Cardiac muscle cell (in vitro differentiated cells and primary cell): ENCODE results near the gene CADM1. TPM values are rescaled to one million over a fixed set of nuclear protein-coding genes. Genes with fewer than 3 reads are reported as not detected.

ENCODE experiments used
- DNase-seq, 2 donors: peaks; one replicate each; pipeline versions ENCODE4 v3.0.0 to v3.0.0-alpha.2; 2010 to 2017; ENCODE audit warnings: low read depth in 1 of 2, low spot score in 1 of 2
- H3K27ac ChIP-seq: fragments of 200-600 bp; sonication (generic); 2 replicates; pipeline ENCODE4 v1.5.1; 2016
- H3K27me3 ChIP-seq: fragments of 200-600 bp; sonication (generic); 2 replicates; pipeline ENCODE4 v1.6.0; 2016; ENCODE audit warnings: control low read depth
- H3K36me3 ChIP-seq: fragments of 200-600 bp; sonication (generic); 2 replicates; pipeline ENCODE4 v1.5.1; 2016; ENCODE audit warnings: control low read depth
- H3K4me1 ChIP-seq: fragments of 200-600 bp; sonication (generic); 2 replicates; pipeline ENCODE4 v1.8.1; 2017; ENCODE audit warnings: low read depth, mild to moderate bottlenecking, mixed run types
- H3K4me3 ChIP-seq: fragments of 200-600 bp; sonication (generic); 2 replicates; pipeline ENCODE4 v1.5.1; 2016; ENCODE audit warnings: mild to moderate bottlenecking
- H3K9me3 ChIP-seq: fragments of 200-600 bp; sonication (generic); 2 replicates; pipeline ENCODE4 v1.5.1; 2017; ENCODE audit warnings: low read depth, mild to moderate bottlenecking, control low read depth
- CTCF ChIP-seq: IDR thresholded peaks from 2 replicates; pipeline ENCODE4 v1.5.1; 2012; ENCODE audit warnings: low read depth, mild to moderate bottlenecking, low read length
- polyA plus RNA-seq: library from polyadenylated mRNA; unstranded; fragments of >200 nt; fragmentation: Nextera tagmentation; extraction: Ambion mirVana; gene quantifications from 2 replicates; pipeline ENCODE4 v1.2.1, GENCODE V29; 2016
- total RNA-seq: library from RNA; depleted of rRNA; stranded (reverse); fragments of >200 nt; gene quantifications from 2 replicates; pipeline ENCODE4 v1.2.3, GENCODE V29; 2016

The CADM1 gene
- total and polyA plus RNA-seq, 2 experiments from 2014 or later: 113 to 149 TPM

DNA sequence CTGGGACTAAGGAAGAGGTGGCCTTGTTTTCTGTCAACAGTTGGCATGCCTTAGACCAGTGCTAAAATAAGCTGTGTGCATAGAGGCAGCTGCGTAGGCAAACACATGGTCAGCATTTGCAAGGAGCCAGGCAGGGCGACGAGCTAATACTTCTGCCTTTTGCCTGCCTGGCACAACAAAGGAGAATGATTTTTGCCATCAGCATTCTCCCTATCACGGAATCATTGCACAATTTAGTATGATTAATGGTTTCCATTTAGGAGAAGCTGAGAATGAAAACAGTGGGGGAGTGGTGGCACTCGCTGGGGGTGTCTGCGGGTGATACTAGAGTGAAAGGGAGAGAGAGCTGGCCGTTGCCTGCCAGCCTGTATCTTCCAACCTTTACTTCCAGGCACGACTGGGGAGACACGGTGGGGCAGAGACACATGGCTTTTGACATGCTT is 336.0 kb downstream of the CADM1 start:
- Histone ChIP-seq H3K4me3 (no peak overlapping the region), H3K27ac (no peak overlapping the region), H3K4me1 (peaks cover 3% of the 10 kb centered on the region), H3K9me3 (no peaks in the 10 kb centered on the region), H3K36me3 (no peaks in the 10 kb centered on the region), H3K27me3 (no peaks in the 10 kb centered on the region)
- TF ChIP-seq CTCF: no peak
- no peak for DNase-seq

DNA sequence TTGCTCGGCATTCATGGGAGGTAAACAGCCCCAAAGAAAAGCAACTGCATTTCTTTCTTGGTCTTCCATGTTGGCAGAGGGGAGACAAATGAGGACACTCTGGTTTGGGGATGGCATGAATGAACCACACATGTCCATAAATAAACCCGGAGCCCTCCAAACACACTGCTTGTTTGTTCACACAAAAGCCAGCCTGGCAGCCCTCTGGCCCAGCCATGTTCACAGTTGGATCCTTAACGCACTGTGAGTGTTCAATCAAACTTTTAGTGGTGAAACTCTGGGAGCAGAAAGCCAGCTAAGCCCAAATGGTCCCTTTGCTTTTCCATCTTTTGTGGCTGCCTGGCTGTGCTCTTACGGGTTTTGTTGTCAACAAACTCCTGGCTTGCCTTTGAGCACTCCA is 336.8 kb downstream of the CADM1 start:
- H3K27ac ChIP-seq: no peak overlapping the region
- H3K36me3 ChIP-seq: no peaks in the 10 kb centered on the region
- no peak overlapping the region for H3K4me3 ChIP-seq
- no peaks in the 10 kb centered on the region for H3K9me3 ChIP-seq
- DNase-seq: no peak
- no peaks in the 10 kb centered on the region for H3K27me3 ChIP-seq
- no peak for TF ChIP-seq CTCF
- peaks cover 3% of the 10 kb centered on the region for H3K4me1 ChIP-seq

DNA sequence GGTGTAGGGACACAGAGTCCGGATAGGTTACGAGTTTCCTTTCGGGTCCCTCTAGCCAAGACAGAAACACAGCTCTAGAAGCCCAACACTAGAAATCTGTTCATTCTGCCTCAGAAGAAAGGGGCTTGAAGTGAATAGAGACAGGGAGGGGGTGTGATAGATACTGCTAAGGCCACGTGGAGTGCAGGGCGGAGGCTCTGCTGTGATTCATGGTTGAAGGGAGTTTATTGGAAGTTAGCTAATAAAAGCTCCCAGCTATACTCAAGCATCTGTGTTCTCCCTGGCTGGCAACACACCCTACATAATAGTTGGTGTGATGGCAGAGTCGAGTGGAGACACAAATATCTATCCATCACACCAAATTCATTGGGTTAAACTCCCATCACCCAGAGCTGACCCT is 337.4 kb downstream of the CADM1 start:
- DNase-seq: no peak
- H3K27ac ChIP-seq: no peak overlapping the region
- peaks cover 3% of the 10 kb centered on the region for H3K4me1 ChIP-seq

DNA sequence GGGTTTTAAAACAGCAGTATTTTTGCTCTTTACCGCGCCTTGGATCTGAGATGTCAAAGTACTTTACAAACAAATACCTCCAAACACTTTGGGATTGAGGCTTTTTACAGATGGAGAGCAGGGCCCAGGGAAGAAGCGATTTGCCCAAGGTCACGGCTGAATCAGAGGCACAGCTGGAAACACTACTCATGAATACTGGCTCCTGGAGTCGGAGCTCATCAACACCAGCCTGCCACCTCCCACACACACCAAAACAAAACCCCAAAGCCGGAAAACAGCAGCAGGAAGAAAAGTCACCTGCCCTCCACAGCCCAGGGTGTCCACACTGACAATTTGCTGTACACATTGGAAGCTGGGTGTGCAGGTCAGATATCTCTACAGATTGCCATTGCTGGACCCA is 339.4 kb downstream of the CADM1 start:
- Histone ChIP-seq H3K9me3 (no peaks in the 10 kb centered on the region), H3K27ac (no peak overlapping the region), H3K36me3 (no peaks in the 10 kb centered on the region), H3K27me3 (no peaks in the 10 kb centered on the region), H3K4me3 (no peak overlapping the region), H3K4me1 (peaks cover 3% of the 10 kb centered on the region)
- TF ChIP-seq CTCF: no peak
- no peak for DNase-seq

More for the DNA sequence above, 337.4 kb downstream of the CADM1 start:
- Histone ChIP-seq H3K27me3 (no peaks in the 10 kb centered on the region), H3K4me3 (no peak overlapping the region), H3K36me3 (no peaks in the 10 kb centered on the region), H3K9me3 (no peaks in the 10 kb centered on the region)
- no peak for TF ChIP-seq CTCF

DNA sequence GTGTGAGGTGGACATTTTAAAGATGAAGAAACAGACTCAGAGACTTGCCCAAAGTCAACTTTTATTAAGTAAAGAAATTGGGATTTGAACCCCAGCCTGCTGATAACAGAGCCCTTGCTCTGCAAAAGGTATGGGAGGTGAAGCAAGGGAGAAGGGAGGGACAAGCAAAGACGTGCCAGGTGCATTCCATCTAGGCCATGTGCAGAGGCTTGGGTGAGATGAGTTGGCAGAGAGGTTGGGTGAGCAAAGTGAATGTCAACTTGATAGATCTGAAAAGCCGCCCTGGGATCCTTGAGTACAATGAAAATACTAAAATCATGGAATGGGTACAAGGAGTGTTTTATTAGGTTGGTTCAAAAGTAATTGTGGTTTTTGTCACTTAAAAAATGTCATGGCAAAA is 341.3 kb downstream of the CADM1 start:
- peaks cover 3% of the 10 kb centered on the region for H3K4me1 ChIP-seq
- H3K4me3 ChIP-seq: no peak overlapping the region
- DNase-seq: no peak
- H3K36me3 ChIP-seq: no peaks in the 10 kb centered on the region
- no peak overlapping the region for H3K27ac ChIP-seq
- TF ChIP-seq CTCF: no peak
- H3K27me3 ChIP-seq: no peaks in the 10 kb centered on the region
- no peaks in the 10 kb centered on the region for H3K9me3 ChIP-seq

DNA sequence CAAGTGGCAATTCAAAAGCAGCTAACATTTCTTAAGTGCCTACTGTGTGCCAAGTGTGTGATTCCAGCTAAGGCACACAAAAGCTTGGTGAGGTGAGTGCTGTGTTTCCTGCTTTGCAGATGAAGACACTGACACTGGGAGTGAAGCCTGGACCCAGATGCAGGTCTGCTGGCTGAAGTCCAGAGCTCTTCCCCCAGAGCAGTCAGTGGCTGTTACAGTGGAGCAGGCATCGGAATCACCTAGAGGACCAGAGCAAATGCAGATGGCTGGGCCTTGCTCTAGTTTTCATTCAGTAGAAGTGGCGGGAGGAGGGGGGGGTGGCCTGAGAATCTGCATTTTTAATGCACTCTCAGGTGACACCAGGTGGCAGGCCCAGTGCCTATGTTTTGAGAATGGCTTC is 342.3 kb downstream of the CADM1 start:
- peaks cover 3% of the 10 kb centered on the region for H3K4me1 ChIP-seq
- H3K27me3 ChIP-seq: no peaks in the 10 kb centered on the region
- no peak for DNase-seq
- TF ChIP-seq CTCF: no peak
- H3K4me3 ChIP-seq: no peak overlapping the region
- H3K36me3 ChIP-seq: no peaks in the 10 kb centered on the region
- no peaks in the 10 kb centered on the region for H3K9me3 ChIP-seq
- no peak overlapping the region for H3K27ac ChIP-seq
